CD14-positive monocyte (primary cell): ENCODE measurements around the gene EXO1. TPM values are rescaled to one million over a fixed set of nuclear protein-coding genes. Genes with fewer than 3 reads are reported as not detected.

Experiments used
- DNase-seq, 3 donors: peaks; one replicate each; pipeline ENCODE4 v3.0.0-alpha.2; 2011 to 2022
- H2AFZ ChIP-seq: 2 replicates; pipeline ENCODE4 v1.6.0; 2012; ENCODE audit warnings: mild to moderate bottlenecking, low read depth, low read length, inconsistent platforms; ENCODE audit not compliant: insufficient read depth, poor library complexity, severe bottlenecking
- H3K27ac ChIP-seq, 2 donors: 1 replicate in 1 of 2; 2 replicates in 1 of 2; pipeline ENCODE4 v1.5.1; 2012 to 2013; ENCODE audit warnings: low read length in 2 of 2, control low read depth in 1 of 2, inconsistent platforms in 1 of 2, low read depth in 1 of 2, mild to moderate bottlenecking in 1 of 2
- H3K27me3 ChIP-seq, 2 donors: one replicate each; pipeline versions ENCODE4 v1.6.0 to v1.6.1; 2011 to 2013; ENCODE audit warnings: low read length in 2 of 2; ENCODE audit not compliant: control insufficient read depth in 2 of 2, insufficient read depth in 2 of 2
- H3K36me3 ChIP-seq, 2 donors: replicated peaks in 1 of 2; 1 replicate in 1 of 2; 2 replicates in 1 of 2; pipeline versions ENCODE4 v1.5.1 to v1.6.1; 2012 to 2013; ENCODE audit warnings: low read length in 2 of 2, control low read depth in 1 of 2, inconsistent platforms in 1 of 2, mild to moderate bottlenecking in 1 of 2; ENCODE audit not compliant: insufficient read depth in 2 of 2, control insufficient read depth in 1 of 2
- H3K4me1 ChIP-seq, 2 donors: 1 replicate in 1 of 2; 2 replicates in 1 of 2; pipeline versions ENCODE4 v1.5.1 to v1.6.1; 2012 to 2013; ENCODE audit warnings: low read length in 2 of 2, control low read depth in 1 of 2, inconsistent platforms in 1 of 2, mild to moderate bottlenecking in 1 of 2, moderate library complexity in 1 of 2; ENCODE audit not compliant: insufficient read depth in 2 of 2, control insufficient read depth in 1 of 2
- H3K4me2 ChIP-seq: replicated peaks from 2 replicates; pipeline ENCODE3; 2012; ENCODE audit warnings: low read length, moderate library complexity, mild to moderate bottlenecking; ENCODE audit not compliant: poor library complexity, severe bottlenecking; ENCODE audit errors: extremely low read depth
- H3K4me3 ChIP-seq, 3 experiments: fragments of 200-600 bp in 1 of 3; sonication (generic) in 1 of 3; replicated peaks in 1 of 3; 1 replicate in 2 of 3; 2 replicates in 1 of 3; pipeline ENCODE4 v1.5.1; 2011 to 2013; ENCODE audit warnings: low read length in 3 of 3, mild to moderate bottlenecking in 3 of 3, control low read depth in 2 of 3, low read depth in 2 of 3, inconsistent platforms in 1 of 3, moderate library complexity in 1 of 3
- H3K79me2 ChIP-seq: 2 replicates; pipeline ENCODE4 v1.6.0; 2012; ENCODE audit warnings: mild to moderate bottlenecking, control low read depth, inconsistent platforms, low read length, moderate library complexity; ENCODE audit not compliant: insufficient read depth
- H3K9ac ChIP-seq: 2 replicates; pipeline ENCODE4 v1.6.0; 2017; ENCODE audit warnings: low read length, mild to moderate bottlenecking; ENCODE audit not compliant: insufficient read depth, poor library complexity, severe bottlenecking
- H3K9me3 ChIP-seq, 2 donors: replicated peaks in 1 of 2; 1 replicate in 1 of 2; 2 replicates in 1 of 2; pipeline versions ENCODE4 v1.5.1 to v1.6.1; 2012 to 2013; ENCODE audit warnings: low read length in 2 of 2, control low read depth in 1 of 2; ENCODE audit not compliant: control insufficient read depth in 1 of 2, insufficient read depth in 1 of 2
- H4K20me1 ChIP-seq: 2 replicates; pipeline ENCODE4 v1.6.0; 2012; ENCODE audit warnings: mild to moderate bottlenecking, low read length, control low read depth, moderate library complexity; ENCODE audit not compliant: insufficient read depth
- H3K27ac Mint-ChIP-seq, 7 donors: one replicate each; pipeline ENCODE4 v1.8.0; 2020; ENCODE audit warnings: mild to moderate bottlenecking in 7 of 7, mixed read lengths in 7 of 7, moderate library complexity in 6 of 7, inconsistent platforms in 2 of 7
- H3K27me3 Mint-ChIP-seq, 3 donors: one replicate each; pipeline ENCODE4 v1.8.0; 2021 to 2022; ENCODE audit warnings: low read depth in 3 of 3, mild to moderate bottlenecking in 3 of 3, mixed read lengths in 3 of 3, moderate library complexity in 3 of 3, inconsistent platforms in 1 of 3
- H3K36me3 Mint-ChIP-seq, 2 donors: one replicate each; pipeline ENCODE4 v1.8.0; 2020; ENCODE audit warnings: mixed read lengths in 2 of 2, inconsistent platforms in 1 of 2, mild to moderate bottlenecking in 1 of 2
- H3K4me1 Mint-ChIP-seq: one replicate; pipeline ENCODE4 v1.8.0; 2020; ENCODE audit warnings: mild to moderate bottlenecking, mixed read lengths
- H3K4me3 Mint-ChIP-seq, 2 donors: one replicate each; pipeline ENCODE4 v1.8.0; 2020; ENCODE audit warnings: mild to moderate bottlenecking in 2 of 2, mixed read lengths in 2 of 2, moderate library complexity in 1 of 2
- H3K9me3 Mint-ChIP-seq, 7 donors: one replicate each; pipeline ENCODE4 v1.8.0; 2020 to 2022; ENCODE audit warnings: mixed read lengths in 7 of 7, mild to moderate bottlenecking in 6 of 7, moderate library complexity in 6 of 7, inconsistent platforms in 2 of 7
- WGBS: methylation state at CpG from one replicate; pipeline ENCODE4 v1.1.5; 2013; ENCODE audit warnings: missing lambda C conversion rate; ENCODE audit not compliant: insufficient coverage; 5-methylcytosine and 5-hydroxymethylcytosine counted together
- intact Hi-C, 2 donors: fragments of 100-400 bp; cut with micrococcal nuclease; formaldehyde crosslinking; loops; one replicate each; pipeline versions ENCODE4 v1.15.0 to v1.15.1; 2023
- polyA plus RNA-seq, 3 donors: library from polyadenylated mRNA; depleted of rRNA in 1 of 3; unstranded in 2 of 3; stranded (reverse) in 1 of 3; fragments of 300-500 nt in 2 of 3; fragments of >200 nt in 1 of 3; fragmentation: Illumina TruSeq in 2 of 3; gene quantifications; 1 replicate in 2 of 3; 2 replicates in 1 of 3; pipeline ENCODE4 v1.2.3, GENCODE V29; 2012 to 2021
- TF ChIP-seq, protein P1 (sequence below): fragments of 200-600 bp; IDR thresholded peaks from one replicate; pipeline ENCODE4 v1.8.0; 2022; ENCODE audit warnings: antibody characterized with exemption, mild to moderate bottlenecking

EXO1 gene
- polyA plus RNA-seq, 3 donors: 0.16 to 0.26 TPM; not detected in 1

DNA sequence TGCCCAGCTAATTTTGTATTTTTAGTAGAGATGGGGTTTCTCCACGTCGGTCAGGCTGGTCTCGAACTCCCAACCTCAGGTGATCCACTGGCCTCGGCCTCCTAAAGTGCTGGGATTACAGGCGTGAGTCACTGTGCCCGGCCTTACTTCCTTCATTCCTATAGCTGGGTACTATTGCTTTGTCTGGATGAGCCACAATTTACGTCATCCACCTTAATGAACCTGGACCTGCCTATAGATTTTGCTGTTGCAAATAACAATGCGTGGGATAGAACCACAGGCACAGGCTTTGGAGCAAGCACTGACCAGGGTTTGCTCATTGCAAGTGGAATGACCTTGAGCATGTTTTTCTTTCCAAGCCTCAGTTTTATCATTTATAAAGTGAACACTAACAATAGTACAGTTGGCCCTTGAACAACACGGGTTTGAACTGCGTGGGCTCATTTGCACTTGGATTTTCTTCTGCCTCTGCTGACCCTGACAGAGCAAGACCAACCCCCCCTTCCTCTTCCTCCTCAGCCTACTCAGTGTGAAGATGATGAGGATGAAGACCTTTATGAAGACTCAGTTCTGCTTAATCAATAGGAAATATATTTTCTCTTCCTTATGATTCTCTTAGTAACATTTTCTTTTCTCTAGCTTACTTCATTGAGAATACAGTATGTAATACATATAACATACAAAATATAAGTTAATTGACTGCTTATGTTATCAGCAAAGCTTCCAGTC, 76.2 kb downstream of the EXO1 start:
- H3K4me3 Mint-ChIP-seq: no peak overlapping the region
- intact Hi-C loops: no loop called here
- no peak overlapping the region for H2AFZ ChIP-seq
- no peaks in the 10 kb centered on the region for H3K4me1 ChIP-seq
- H3K79me2 ChIP-seq: no peaks in the 10 kb centered on the region
- no peaks in the 10 kb centered on the region for H3K36me3 Mint-ChIP-seq
- peaks cover 0 to 13% (median 3%) of the 10 kb centered on the region in 7 donors for H3K9me3 Mint-ChIP-seq
- no peak overlapping the region for H3K4me2 ChIP-seq
- H4K20me1 ChIP-seq: no peaks in the 10 kb centered on the region
- no peak for DNase-seq
- H3K27me3 Mint-ChIP-seq: peaks cover 0 to 8% (median 0%) of the 10 kb centered on the region in 3 donors
- H3K9ac ChIP-seq: no peak overlapping the region
- TF ChIP-seq, protein P1, sequence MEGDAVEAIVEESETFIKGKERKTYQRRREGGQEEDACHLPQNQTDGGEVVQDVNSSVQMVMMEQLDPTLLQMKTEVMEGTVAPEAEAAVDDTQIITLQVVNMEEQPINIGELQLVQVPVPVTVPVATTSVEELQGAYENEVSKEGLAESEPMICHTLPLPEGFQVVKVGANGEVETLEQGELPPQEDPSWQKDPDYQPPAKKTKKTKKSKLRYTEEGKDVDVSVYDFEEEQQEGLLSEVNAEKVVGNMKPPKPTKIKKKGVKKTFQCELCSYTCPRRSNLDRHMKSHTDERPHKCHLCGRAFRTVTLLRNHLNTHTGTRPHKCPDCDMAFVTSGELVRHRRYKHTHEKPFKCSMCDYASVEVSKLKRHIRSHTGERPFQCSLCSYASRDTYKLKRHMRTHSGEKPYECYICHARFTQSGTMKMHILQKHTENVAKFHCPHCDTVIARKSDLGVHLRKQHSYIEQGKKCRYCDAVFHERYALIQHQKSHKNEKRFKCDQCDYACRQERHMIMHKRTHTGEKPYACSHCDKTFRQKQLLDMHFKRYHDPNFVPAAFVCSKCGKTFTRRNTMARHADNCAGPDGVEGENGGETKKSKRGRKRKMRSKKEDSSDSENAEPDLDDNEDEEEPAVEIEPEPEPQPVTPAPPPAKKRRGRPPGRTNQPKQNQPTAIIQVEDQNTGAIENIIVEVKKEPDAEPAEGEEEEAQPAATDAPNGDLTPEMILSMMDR: no peak
- H3K4me1 Mint-ChIP-seq: no peaks in the 10 kb centered on the region
- no peak overlapping the region for H3K27ac Mint-ChIP-seq
- WGBS: 86% methylated on average over 7 of the region's 10 CpGs
- H3K9me3 ChIP-seq: no peaks in the 10 kb centered on the region
- no peak overlapping the region for H3K4me3 ChIP-seq
- no peak overlapping the region for H3K27ac ChIP-seq
- H3K36me3 ChIP-seq: no peaks in the 10 kb centered on the region
- no peaks in the 10 kb centered on the region for H3K27me3 ChIP-seq

DNA sequence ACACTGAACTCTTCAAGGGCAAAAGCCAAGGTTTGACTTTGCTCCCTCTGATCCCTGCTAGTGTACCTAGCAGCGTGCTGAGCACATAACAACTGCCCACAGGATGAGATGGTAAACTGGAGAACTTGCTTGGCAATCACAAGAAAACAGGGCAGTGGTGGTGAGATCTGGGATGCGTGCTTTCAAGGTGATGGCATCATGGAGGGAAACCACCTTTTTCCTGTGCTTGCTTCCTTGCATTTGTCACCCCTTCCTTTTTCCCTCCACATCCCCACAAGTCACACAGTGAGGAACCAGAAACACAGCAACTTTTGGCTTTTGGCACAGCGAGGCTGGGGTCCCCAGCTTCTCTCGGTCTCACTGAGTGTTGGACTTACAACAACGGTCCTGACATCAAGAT, 78.1 kb downstream of the EXO1 start:
- 55% methylated on average over 4 of the region's 5 CpGs for WGBS
- H3K36me3 Mint-ChIP-seq: no peaks in the 10 kb centered on the region
- DNase-seq: peak in 1 of 3 donors; percentile 5
- Histone ChIP-seq H3K4me1 (no peaks in the 10 kb centered on the region), H3K27ac (no peak overlapping the region), H4K20me1 (no peaks in the 10 kb centered on the region), H3K36me3 (no peaks in the 10 kb centered on the region), H3K4me3 (no peak overlapping the region), H3K9me3 (no peaks in the 10 kb centered on the region), H3K27me3 (no peaks in the 10 kb centered on the region), H3K4me2 (no peak overlapping the region), H3K9ac (no peak overlapping the region), H3K79me2 (no peaks in the 10 kb centered on the region), H2AFZ (no peak overlapping the region)
- TF ChIP-seq, protein P1: no peak
- H3K4me3 Mint-ChIP-seq: no peak overlapping the region
- H3K27ac Mint-ChIP-seq: no peak overlapping the region
- H3K27me3 Mint-ChIP-seq: peaks cover 0 to 5% (median 0%) of the 10 kb centered on the region in 3 donors
- H3K9me3 Mint-ChIP-seq: peaks cover 0 to 13% (median 3%) of the 10 kb centered on the region in 7 donors
- intact Hi-C loops: no loop called here
- no peaks in the 10 kb centered on the region for H3K4me1 Mint-ChIP-seq
